DOHH2 (cell line): Measurements from ENCODE around the gene BCL11B.

Source experiments
- H3F3A ChIP-seq: fragments of 200-600 bp; sonication (generic), shearing (Covaris generic); 2 replicates; pipeline ENCODE4 v1.6.0; 2016; ENCODE audit warnings: antibody characterized with exemption, mild to moderate bottlenecking; ENCODE audit not compliant: control insufficient read depth, insufficient read depth
- H3K27ac ChIP-seq: fragments of 200-600 bp; sonication (generic); 2 replicates; pipeline ENCODE4 v1.5.1; 2014; ENCODE audit warnings: low read depth, mild to moderate bottlenecking, low read length, moderate library complexity
- H3K27me3 ChIP-seq: fragments of 200-600 bp; sonication (generic); 2 replicates; pipeline ENCODE4 v1.6.1; 2014; ENCODE audit warnings: mild to moderate bottlenecking, low read length, mixed read lengths; ENCODE audit not compliant: control insufficient read depth
- H3K36me3 ChIP-seq: fragments of 200-600 bp; sonication (generic); 2 replicates; pipeline ENCODE4 v1.6.1; 2014; ENCODE audit warnings: mild to moderate bottlenecking, low read length, moderate library complexity, mixed read lengths; ENCODE audit not compliant: control insufficient read depth
- H3K4me1 ChIP-seq: fragments of 200-600 bp; sonication (generic); 2 replicates; pipeline ENCODE4 v1.6.1; 2014; ENCODE audit warnings: mild to moderate bottlenecking, low read length, mixed read lengths; ENCODE audit not compliant: control insufficient read depth
- H3K4me2 ChIP-seq: fragments of 200-600 bp; sonication (generic); 2 replicates; pipeline ENCODE4 v1.6.0; 2014; ENCODE audit warnings: mild to moderate bottlenecking, low read length, moderate library complexity
- H3K4me3 ChIP-seq: fragments of 200-600 bp; sonication (generic); 2 replicates; pipeline ENCODE4 v1.5.1; 2014; ENCODE audit warnings: mild to moderate bottlenecking, low read length, mixed read lengths
- H3K79me2 ChIP-seq: fragments of 200-600 bp; sonication (generic); 2 replicates; pipeline ENCODE4 v1.6.1; 2014; ENCODE audit warnings: mild to moderate bottlenecking, low read length, mixed read lengths; ENCODE audit not compliant: control insufficient read depth
- H3K9me2 ChIP-seq: fragments of 200-600 bp; sonication (generic); replicated peaks from 2 replicates; pipeline ENCODE4 v1.6.1; 2014; ENCODE audit warnings: mild to moderate bottlenecking, low read length, mixed read lengths; ENCODE audit not compliant: control insufficient read depth
- H3K9me3 ChIP-seq: fragments of 200-600 bp; sonication (generic); 2 replicates; pipeline ENCODE4 v1.6.1; 2014; ENCODE audit warnings: antibody characterized with exemption, low read length, mixed read lengths; ENCODE audit not compliant: control insufficient read depth, insufficient read depth
- H4K20me1 ChIP-seq: fragments of 200-600 bp; sonication (generic); 2 replicates; pipeline ENCODE4 v1.6.0; 2014; ENCODE audit warnings: low read depth, mild to moderate bottlenecking, antibody characterized with exemption, low read length, moderate library complexity; ENCODE audit not compliant: control insufficient read depth, insufficient read depth
- CTCF ChIP-seq: fragments of 200-600 bp; sonication (generic); IDR thresholded peaks from one replicate; pipeline ENCODE4 v1.5.1; 2014; ENCODE audit warnings: antibody characterized with exemption, mild to moderate bottlenecking, low read depth, low read length; ENCODE audit not compliant: poor library complexity, severe bottlenecking
- EZH2phosphoT487 ChIP-seq: fragments of 200-600 bp; sonication (generic); IDR thresholded peaks from 2 replicates; pipeline ENCODE4 v1.6.1; 2017; ENCODE audit warnings: borderline replicate concordance, mild to moderate bottlenecking, antibody characterized with exemption, low read length, moderate library complexity, mixed read lengths

Gene BCL11B

GRCh38 chr14:99210333-99210732 is 61.7 kb downstream of the BCL11B start:
- H3K9me2 ChIP-seq = no peaks in the 10 kb centered on the region
- H3K27ac ChIP-seq = no peak overlapping the region
- H3K79me2 ChIP-seq = no peaks in the 10 kb centered on the region
- TF ChIP-seq CTCF (no peak), EZH2phosphoT487 (no peak)
- no peaks in the 10 kb centered on the region for H4K20me1 ChIP-seq
- H3F3A ChIP-seq = no peaks in the 10 kb centered on the region
- H3K4me1 ChIP-seq = no peaks in the 10 kb centered on the region
- no peak overlapping the region for H3K4me3 ChIP-seq
- no peaks in the 10 kb centered on the region for H3K36me3 ChIP-seq
- H3K27me3 ChIP-seq = no peaks in the 10 kb centered on the region
- no peak overlapping the region for H3K4me2 ChIP-seq
- H3K9me3 ChIP-seq = no peaks in the 10 kb centered on the region

- Histone ChIP-seq H3K9me2 (no peaks in the 10 kb centered on the region), H4K20me1 (no peaks in the 10 kb centered on the region), H3K4me1 (no peaks in the 10 kb centered on the region), H3K27me3 (no peaks in the 10 kb centered on the region), H3K9me3 (no peaks in the 10 kb centered on the region), H3K4me3 (no peak overlapping the region), H3F3A (no peaks in the 10 kb centered on the region), H3K27ac (no peak overlapping the region), H3K36me3 (no peaks in the 10 kb centered on the region), H3K4me2 (no peak overlapping the region), H3K79me2 (no peaks in the 10 kb centered on the region)
- no peak for TF ChIP-seq EZH2phosphoT487
- TF ChIP-seq CTCF = no peak
Observed at GRCh38 chr14:99209409-99209808, 62.6 kb downstream of the BCL11B start.

DNA sequence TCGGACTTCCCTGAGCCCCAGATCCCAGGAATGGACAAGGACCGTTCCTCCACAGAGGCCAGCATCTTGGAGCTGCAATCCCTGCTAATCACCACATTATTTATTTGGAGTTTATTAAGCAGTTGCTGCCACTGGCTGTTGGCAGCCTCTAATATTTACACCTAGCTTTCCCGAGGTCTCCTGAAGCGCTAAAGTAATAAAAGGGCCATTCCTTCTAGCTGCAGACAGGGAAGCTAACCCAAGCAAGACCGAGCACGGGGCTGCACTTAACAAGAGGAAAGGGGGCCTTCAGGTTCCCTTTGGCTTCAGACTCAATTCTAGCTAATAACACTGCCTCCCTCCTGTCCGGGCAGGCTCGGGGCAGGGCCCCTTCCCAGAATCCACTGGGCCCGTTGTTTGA is 63.7 kb downstream of the BCL11B start:
- TF ChIP-seq EZH2phosphoT487 (no peak), CTCF (no peak)
- Histone ChIP-seq H3K36me3 (no peaks in the 10 kb centered on the region), H4K20me1 (no peaks in the 10 kb centered on the region)

DNA sequence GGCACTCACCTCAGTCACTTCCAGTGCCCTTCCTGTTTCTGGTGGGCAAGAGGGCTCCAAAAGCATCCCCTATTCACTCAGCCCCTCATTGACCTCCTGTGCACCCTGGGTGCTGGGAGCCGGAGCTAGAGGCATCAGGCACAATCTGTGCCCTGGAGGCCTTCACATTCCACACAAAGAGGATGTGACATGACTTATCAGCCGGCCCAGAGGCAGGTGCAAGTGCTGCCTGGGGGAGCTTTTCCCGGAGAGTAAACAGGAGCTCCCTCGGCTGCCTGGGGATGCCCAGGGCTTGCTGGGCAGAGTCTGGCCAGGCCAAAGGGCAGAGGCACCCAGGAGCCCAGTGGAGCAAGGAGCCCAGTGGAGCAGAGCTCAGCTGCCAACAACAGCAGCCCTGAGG is 64.5 kb downstream of the BCL11B start:
- Histone ChIP-seq H3K4me2 (no peak overlapping the region), H3K27me3 (no peaks in the 10 kb centered on the region), H3K36me3 (no peaks in the 10 kb centered on the region), H3K9me3 (no peaks in the 10 kb centered on the region), H4K20me1 (no peaks in the 10 kb centered on the region), H3K9me2 (no peaks in the 10 kb centered on the region), H3K79me2 (no peaks in the 10 kb centered on the region), H3K27ac (no peak overlapping the region), H3F3A (no peaks in the 10 kb centered on the region), H3K4me3 (no peak overlapping the region), H3K4me1 (no peaks in the 10 kb centered on the region)
- TF ChIP-seq EZH2phosphoT487 = no peak
- no peak for TF ChIP-seq CTCF

More for the DNA sequence above, 63.7 kb downstream of the BCL11B start:
- Histone ChIP-seq H3K9me3 (no peaks in the 10 kb centered on the region), H3K9me2 (no peaks in the 10 kb centered on the region), H3K4me3 (no peak overlapping the region), H3K79me2 (no peaks in the 10 kb centered on the region), H3K4me1 (no peaks in the 10 kb centered on the region), H3K27ac (no peak overlapping the region), H3K27me3 (no peaks in the 10 kb centered on the region), H3F3A (no peaks in the 10 kb centered on the region), H3K4me2 (no peak overlapping the region)
